HepG2 (cell line): ENCODE results near the gene UACA. TPM values are rescaled to one million over a fixed set of nuclear protein-coding genes. Genes with fewer than 3 reads are reported as not detected.

Experiments used
- AHDC1 ChIP-seq: sonication (generic); formaldehyde crosslinking; IDR thresholded peaks from 2 replicates; pipeline ENCODE4 v1.5.1; 2020; ENCODE audit warnings: mild to moderate bottlenecking, missing genetic modification reagents, borderline replicate concordance
- BCL3 ChIP-seq: sonication (generic); formaldehyde crosslinking; IDR thresholded peaks from 2 replicates; pipeline ENCODE4 v1.5.1; 2020; ENCODE audit warnings: mild to moderate bottlenecking, missing genetic modification reagents, moderate library complexity
- FOXP1 ChIP-seq, 2 experiments: fragments of 450-650 bp in 1 of 2; IDR thresholded peaks; 2 replicates each; pipeline ENCODE4 v1.6.1; 2017 to 2018; ENCODE audit warnings: antibody characterized with exemption in 1 of 2
- HMGXB4 ChIP-seq, 2 experiments: sonication (generic) in 1 of 2; formaldehyde crosslinking in 1 of 2; IDR thresholded peaks; 2 replicates each; pipeline versions ENCODE4 v1.4.0 to v1.6.1; 2018 to 2020; ENCODE audit warnings: missing genetic modification reagents in 2 of 2, borderline replicate concordance in 1 of 2, low read depth in 1 of 2, mild to moderate bottlenecking in 1 of 2, missing biosample characterization in 1 of 2
- ISX ChIP-seq: sonication (generic); formaldehyde crosslinking; conservative IDR thresholded peaks from 2 replicates; pipeline ENCODE4 v1.5.0; 2020; ENCODE audit warnings: missing genetic modification reagents
- JARID2 ChIP-seq: sonication (generic); formaldehyde crosslinking; IDR thresholded peaks from 2 replicates; pipeline ENCODE4 v1.8.1; 2023; ENCODE audit warnings: missing genetic modification reagents, inconsistent platforms; ENCODE audit not compliant: insufficient replicate concordance
- MYPOP ChIP-seq: sonication (generic); formaldehyde crosslinking; IDR thresholded peaks from 2 replicates; pipeline ENCODE4 v1.8.1; 2023; ENCODE audit warnings: mild to moderate bottlenecking, moderate library complexity, missing genetic modification reagents
- ZFP91 ChIP-seq: sonication (generic); formaldehyde crosslinking; IDR thresholded peaks from 2 replicates; pipeline ENCODE4 v1.9.0; 2022; ENCODE audit warnings: missing genetic modification reagents, mild to moderate bottlenecking, borderline replicate concordance
- ZNF160 ChIP-seq: sonication (generic); formaldehyde crosslinking; IDR thresholded peaks from 2 replicates; pipeline ENCODE4 v1.8.0; 2022; ENCODE audit warnings: mild to moderate bottlenecking, inconsistent platforms, missing genetic modification reagents
- ZNF430 ChIP-seq: sonication (generic); formaldehyde crosslinking; IDR thresholded peaks from 2 replicates; pipeline ENCODE4 v1.9.0; 2021; ENCODE audit warnings: mild to moderate bottlenecking, missing genetic modification reagents
- ZNF546 ChIP-seq: sonication (generic); formaldehyde crosslinking; conservative IDR thresholded peaks from 2 replicates; pipeline ENCODE4 v1.8.1; 2023; ENCODE audit warnings: mild to moderate bottlenecking, missing genetic modification reagents
- ZNF761 ChIP-seq: sonication (generic); formaldehyde crosslinking; conservative IDR thresholded peaks from 2 replicates; pipeline ENCODE4 v1.4.0; 2020; ENCODE audit warnings: mild to moderate bottlenecking, missing genetic modification reagents
- ZSCAN9 ChIP-seq: IDR thresholded peaks from 2 replicates; pipeline ENCODE4 v1.6.1; 2016; ENCODE audit warnings: borderline replicate concordance
- polyA plus RNA-seq, 8 experiments: library from polyadenylated mRNA; depleted of rRNA in 3 of 8; stranded (reverse) in 7 of 8; unstranded in 1 of 8; fragments of >200 nt; fragmentation: Illumina TruSeq in 4 of 8; extraction: Trizol in 4 of 8; gene quantifications; 2 replicates each; pipeline versions ENCODE4 v1.2.1 to v1.2.3, GENCODE V29; 2011 to 2016; ENCODE audit warnings: low read depth in 4 of 8, missing spikeins in 1 of 8, mixed read lengths in 1 of 8; ENCODE audit not compliant: insufficient read depth in 1 of 8
- total RNA-seq, 5 experiments: library from RNA; depleted of rRNA; stranded (reverse); fragments of >200 nt; fragmentation: Illumina TruSeq; extraction: Trizol; gene quantifications; 2 replicates each; pipeline ENCODE4 v1.2.3, GENCODE V29; 2016; ENCODE audit warnings: low read depth in 1 of 5

UACA gene
- total and polyA plus RNA-seq, 2 of the 13 experiments (the other 11 are each of a cell fraction or from before 2014, with no cell fraction given) = 17.8 to 39.2 TPM

- TF ChIP-seq AHDC1 (CRISPR knock-in tag) (peak; percentile 95), ZNF160 (CRISPR knock-in tag) (no peak), JARID2 (CRISPR knock-in tag) (no peak), ZNF546 (CRISPR knock-in tag) (no peak), FOXP1 (IDR thresholded peaks at IDR 0.05) (peak; percentile 95), FOXP1 (CRISPR knock-in tag; IDR thresholded peaks at IDR 0.05) (peak; percentile 99), ZNF761 (CRISPR knock-in tag) (no peak), ISX (CRISPR knock-in tag) (no peak), HMGXB4 (CRISPR knock-in tag; IDR thresholded peaks at IDR 0.05; ENCODE audit: borderline replicate concordance in 1 of 2, low read depth in 1 of 2) (0 out of 4 replicates have a peak, but pooled peaks of 1 of the 2 experiments have one; percentile 34), ZNF430 (CRISPR knock-in tag) (no peak), BCL3 (CRISPR knock-in tag) (no peak), ZFP91 (CRISPR knock-in tag) (no peak; the same call in 1 of the 2 replicates), MYPOP (no peak; the same call in 1 of the 2 replicates), ZSCAN9 (CRISPR knock-in tag) (peak; percentile 64; the same call in 1 of the 2 replicates)
Measured at GRCh38 chr15:70617076-70617910, 146.1 kb downstream of the UACA start (continued).
